HL-60/S4 treated with phorbol 12-myristate 13-acetate at 8.2 ng/mL for 4 days and 3 days (cell line): ENCODE data around the gene FUT6.
"Not testable (repeated sequence)": the region's sequence is repeated elsewhere in the genome, so short reads cannot be mapped to it uniquely, and the experiment has no call there.

Experiments
- in situ Hi-C: fragments of 300-500 bp; cut with MboI; formaldehyde crosslinking; loops from 2 replicates; pipeline ENCODE4 v1.15.0; 2022; ENCODE audit warnings: low sequenced_read_pairs

The FUT6 gene

GRCh38 chr19:5839065-5840017 lies at the start of gene FUT6:
Gene FUT6 (minus strand): TSS chr19:5839702. CDS start chr19:5832567, 7,135 bp downstream.
- in situ Hi-C loops = no loop called here

- in situ Hi-C loops = not testable (repeated sequence)
Measured at GRCh38 chr19:5884065-5884811, 44.7 kb upstream of the FUT6 start.

GRCh38 chr19:5883157-5883873 lies 43.8 kb upstream of the FUT6 start:
- in situ Hi-C loops = not testable (repeated sequence)

GRCh38 chr19:5882421-5882968 lies 43.0 kb upstream of the FUT6 start:
- in situ Hi-C loops = no loop called here

GRCh38 chr19:5881543-5882299 lies 42.2 kb upstream of the FUT6 start:
- in situ Hi-C loops = no loop called here

- in situ Hi-C loops = no loop called here
Measured at GRCh38 chr19:5880604-5881078, 41.1 kb upstream of the FUT6 start.

- in situ Hi-C loops = no loop called here
Measured at GRCh38 chr19:5880196-5880595, 40.7 kb upstream of the FUT6 start.

GRCh38 chr19:5877882-5878281 lies 38.4 kb upstream of the FUT6 start:
- in situ Hi-C loops = no loop called here

GRCh38 chr19:5877427-5877826 lies 37.9 kb upstream of the FUT6 start:
- in situ Hi-C loops = no loop called here

GRCh38 chr19:5874496-5874895 lies 35.0 kb upstream of the FUT6 start:
- in situ Hi-C loops = not testable (repeated sequence)

GRCh38 chr19:5873617-5874199 lies 34.2 kb upstream of the FUT6 start:
- in situ Hi-C loops = no loop called here

- in situ Hi-C loops = no loop called here
Measured at GRCh38 chr19:5870986-5871394, 31.5 kb upstream of the FUT6 start.

- in situ Hi-C loops = no loop called here
Measured at GRCh38 chr19:5867201-5868136, 28.0 kb upstream of the FUT6 start.

GRCh38 chr19:5865772-5866171 lies 26.3 kb upstream of the FUT6 start:
- in situ Hi-C loops = no loop called here

- in situ Hi-C loops = no loop called here
Measured at GRCh38 chr19:5864725-5865486, 25.4 kb upstream of the FUT6 start.

GRCh38 chr19:5864013-5864720 lies 24.7 kb upstream of the FUT6 start:
- in situ Hi-C loops = no loop called here

- in situ Hi-C loops = no loop called here
Measured at GRCh38 chr19:5863030-5863665, 23.6 kb upstream of the FUT6 start.
